ENCODE results near the gene ZDHHC14.

Gene ZDHHC14

GRCh38 chr6:157669747-157670216 lies 288.8 kb downstream of the ZDHHC14 start:
- Histone ChIP-seq H3K27me3 (ENCODE audit: insufficient read depth, insufficient read length) (no peaks in the 10 kb centered on the region), H3K9ac (ENCODE audit: insufficient read length, low read depth) (no peak overlapping the region), H3K36me3 (ENCODE audit: insufficient read depth, insufficient read length, low read length) (no peaks in the 10 kb centered on the region), H3K9me3 (ENCODE audit: insufficient read depth, low read length) (no peaks in the 10 kb centered on the region), H3K4me1 (ENCODE audit: insufficient read depth, insufficient read length) (peaks cover 2% of the 10 kb centered on the region), H3K4me3 (ENCODE audit: insufficient read length, low read depth) (no peak overlapping the region)
- no peak for TF ChIP-seq SUZ12 (IDR thresholded peaks at IDR 0.05; ENCODE audit: extremely low read depth, insufficient read depth, insufficient read length)
- TF ChIP-seq ZNF274 (IDR thresholded peaks at IDR 0.05; ENCODE audit: low read depth, low read length), result no peak
- no peak for TF ChIP-seq YY1 (IDR thresholded peaks at IDR 0.05; ENCODE audit: insufficient read depth, insufficient read length)
- no peak for DNase-seq (ENCODE audit: low read depth, low spot score)

GRCh38 chr6:157670466-157671186 lies 289.6 kb downstream of the ZDHHC14 start:
- Histone ChIP-seq H3K9ac (ENCODE audit: insufficient read length, low read depth) (no peak overlapping the region), H3K27me3 (ENCODE audit: insufficient read depth, insufficient read length) (no peaks in the 10 kb centered on the region), H3K9me3 (ENCODE audit: insufficient read depth, low read length) (no peaks in the 10 kb centered on the region), H3K4me3 (ENCODE audit: insufficient read length, low read depth) (no peak overlapping the region), H3K4me1 (ENCODE audit: insufficient read depth, insufficient read length) (peaks cover 2% of the 10 kb centered on the region), H3K36me3 (ENCODE audit: insufficient read depth, insufficient read length, low read length) (no peaks in the 10 kb centered on the region)
- TF ChIP-seq SUZ12 (IDR thresholded peaks at IDR 0.05; ENCODE audit: extremely low read depth, insufficient read depth, insufficient read length) (no peak), ZNF274 (IDR thresholded peaks at IDR 0.05; ENCODE audit: low read depth, low read length) (no peak), YY1 (IDR thresholded peaks at IDR 0.05; ENCODE audit: insufficient read depth, insufficient read length) (no peak)
- DNase-seq (ENCODE audit: low read depth, low spot score), result no peak

GRCh38 chr6:157672726-157673412 lies 291.9 kb downstream of the ZDHHC14 start:
- no peak overlapping the region for H3K9ac ChIP-seq (ENCODE audit: insufficient read length, low read depth)
- DNase-seq (ENCODE audit: low read depth, low spot score), result no peak
- H3K27me3 ChIP-seq (ENCODE audit: insufficient read depth, insufficient read length), result no peaks in the 10 kb centered on the region
- H3K4me3 ChIP-seq (ENCODE audit: insufficient read length, low read depth), result no peak overlapping the region
- TF ChIP-seq SUZ12 (IDR thresholded peaks at IDR 0.05; ENCODE audit: extremely low read depth, insufficient read depth, insufficient read length) (no peak), YY1 (IDR thresholded peaks at IDR 0.05; ENCODE audit: insufficient read depth, insufficient read length) (no peak), ZNF274 (IDR thresholded peaks at IDR 0.05; ENCODE audit: low read depth, low read length) (no peak)
- no peaks in the 10 kb centered on the region for H3K9me3 ChIP-seq (ENCODE audit: insufficient read depth, low read length)
- H3K4me1 ChIP-seq (ENCODE audit: insufficient read depth, insufficient read length), result peaks cover 2% of the 10 kb centered on the region
- no peaks in the 10 kb centered on the region for H3K36me3 ChIP-seq (ENCODE audit: insufficient read depth, insufficient read length, low read length)

- peaks cover 2% of the 10 kb centered on the region for H3K4me1 ChIP-seq (ENCODE audit: insufficient read depth, insufficient read length)
- no peaks in the 10 kb centered on the region for H3K36me3 ChIP-seq (ENCODE audit: insufficient read depth, insufficient read length, low read length)
- H3K4me3 ChIP-seq (ENCODE audit: insufficient read length, low read depth), result no peak overlapping the region
- H3K27me3 ChIP-seq (ENCODE audit: insufficient read depth, insufficient read length), result no peaks in the 10 kb centered on the region
- DNase-seq (ENCODE audit: low read depth, low spot score), result no peak
- TF ChIP-seq YY1 (IDR thresholded peaks at IDR 0.05; ENCODE audit: insufficient read depth, insufficient read length) (no peak), SUZ12 (IDR thresholded peaks at IDR 0.05; ENCODE audit: extremely low read depth, insufficient read depth, insufficient read length) (no peak), ZNF274 (IDR thresholded peaks at IDR 0.05; ENCODE audit: low read depth, low read length) (no peak)
- H3K9ac ChIP-seq (ENCODE audit: insufficient read length, low read depth), result no peak overlapping the region
- H3K9me3 ChIP-seq (ENCODE audit: insufficient read depth, low read length), result no peaks in the 10 kb centered on the region
Measured at GRCh38 chr6:157673596-157673995, 292.6 kb downstream of the ZDHHC14 start.

GRCh38 chr6:157674061-157674460 lies 293.1 kb downstream of the ZDHHC14 start:
- Histone ChIP-seq H3K9me3 (ENCODE audit: insufficient read depth, low read length) (no peaks in the 10 kb centered on the region), H3K4me3 (ENCODE audit: insufficient read length, low read depth) (no peak overlapping the region), H3K36me3 (ENCODE audit: insufficient read depth, insufficient read length, low read length) (no peaks in the 10 kb centered on the region), H3K27me3 (ENCODE audit: insufficient read depth, insufficient read length) (no peaks in the 10 kb centered on the region), H3K9ac (ENCODE audit: insufficient read length, low read depth) (no peak overlapping the region), H3K4me1 (ENCODE audit: insufficient read depth, insufficient read length) (peaks cover 2% of the 10 kb centered on the region)
- DNase-seq (ENCODE audit: low read depth, low spot score), result no peak
- no peak for TF ChIP-seq ZNF274 (IDR thresholded peaks at IDR 0.05; ENCODE audit: low read depth, low read length)
- TF ChIP-seq SUZ12 (IDR thresholded peaks at IDR 0.05; ENCODE audit: extremely low read depth, insufficient read depth, insufficient read length), result no peak
- TF ChIP-seq YY1 (IDR thresholded peaks at IDR 0.05; ENCODE audit: insufficient read depth, insufficient read length), result no peak

GRCh38 chr6:157675831-157676230 lies 294.8 kb downstream of the ZDHHC14 start:
- H3K27me3 ChIP-seq (ENCODE audit: insufficient read depth, insufficient read length), result no peaks in the 10 kb centered on the region
- H3K9ac ChIP-seq (ENCODE audit: insufficient read length, low read depth), result no peak overlapping the region
- DNase-seq (ENCODE audit: low read depth, low spot score), result no peak
- no peaks in the 10 kb centered on the region for H3K9me3 ChIP-seq (ENCODE audit: insufficient read depth, low read length)
- H3K4me1 ChIP-seq (ENCODE audit: insufficient read depth, insufficient read length), result no peaks in the 10 kb centered on the region
- TF ChIP-seq ZNF274 (IDR thresholded peaks at IDR 0.05; ENCODE audit: low read depth, low read length) (no peak), SUZ12 (IDR thresholded peaks at IDR 0.05; ENCODE audit: extremely low read depth, insufficient read depth, insufficient read length) (no peak), YY1 (IDR thresholded peaks at IDR 0.05; ENCODE audit: insufficient read depth, insufficient read length) (no peak)
- H3K36me3 ChIP-seq (ENCODE audit: insufficient read depth, insufficient read length, low read length), result no peaks in the 10 kb centered on the region
- H3K4me3 ChIP-seq (ENCODE audit: insufficient read length, low read depth), result no peak overlapping the region

- TF ChIP-seq SUZ12 (IDR thresholded peaks at IDR 0.05; ENCODE audit: extremely low read depth, insufficient read depth, insufficient read length) (no peak), ZNF274 (IDR thresholded peaks at IDR 0.05; ENCODE audit: low read depth, low read length) (no peak), YY1 (IDR thresholded peaks at IDR 0.05; ENCODE audit: insufficient read depth, insufficient read length) (no peak)
- no peak for DNase-seq (ENCODE audit: low read depth, low spot score)
- Histone ChIP-seq H3K27me3 (ENCODE audit: insufficient read depth, insufficient read length) (no peaks in the 10 kb centered on the region), H3K4me3 (ENCODE audit: insufficient read length, low read depth) (no peak overlapping the region), H3K36me3 (ENCODE audit: insufficient read depth, insufficient read length, low read length) (no peaks in the 10 kb centered on the region), H3K9ac (ENCODE audit: insufficient read length, low read depth) (no peak overlapping the region), H3K4me1 (ENCODE audit: insufficient read depth, insufficient read length) (no peaks in the 10 kb centered on the region), H3K9me3 (ENCODE audit: insufficient read depth, low read length) (no peaks in the 10 kb centered on the region)
Measured at GRCh38 chr6:157676241-157676640, 295.3 kb downstream of the ZDHHC14 start.
